Aorta (tissue), 5 donors: ENCODE measurements around the gene NDE1. TPM values are rescaled to one million over a fixed set of nuclear protein-coding genes. Genes with fewer than 3 reads are reported as not detected.
A peak's percentile ranks its signal among the peaks of the same experiment; 100 is the strongest.

Source experiments
- ATAC-seq: fragments of 200-7000 bp; cut with Tn5 transposase; one replicate; pipeline ENCODE4 v1.9.1; 2022; ENCODE audit warnings: moderate library complexity; ENCODE audit not compliant: low FRiP score
- DNase-seq, 2 donors: peaks; one replicate each; pipeline ENCODE4 v3.0.0-alpha.2; 2020
- H3K27ac ChIP-seq, 2 donors: one replicate each; pipeline ENCODE4 v1.5.1; 2013; ENCODE audit warnings: low read length in 2 of 2, mild to moderate bottlenecking in 2 of 2, moderate library complexity in 2 of 2, control low read depth in 1 of 2, inconsistent platforms in 1 of 2, low read depth in 1 of 2
- H3K27me3 ChIP-seq, 2 donors: one replicate each; pipeline ENCODE4 v1.6.1; 2013; ENCODE audit warnings: control low read depth in 1 of 2, low read length in 1 of 2, mild to moderate bottlenecking in 1 of 2, moderate library complexity in 1 of 2; ENCODE audit not compliant: insufficient read depth in 2 of 2, control insufficient read depth in 1 of 2
- H3K36me3 ChIP-seq, 2 donors: one replicate each; pipeline ENCODE4 v1.6.1; 2013; ENCODE audit warnings: control low read depth in 1 of 2, low read length in 1 of 2, mild to moderate bottlenecking in 1 of 2; ENCODE audit not compliant: insufficient read depth in 2 of 2, control insufficient read depth in 1 of 2
- H3K4me1 ChIP-seq, 2 donors: one replicate each; pipeline ENCODE4 v1.6.1; 2013; ENCODE audit warnings: low read length in 2 of 2, control low read depth in 1 of 2, mild to moderate bottlenecking in 1 of 2, moderate library complexity in 1 of 2; ENCODE audit not compliant: insufficient read depth in 2 of 2, control insufficient read depth in 1 of 2
- H3K4me3 ChIP-seq, 2 donors: one replicate each; pipeline ENCODE4 v1.5.1; 2013; ENCODE audit warnings: low read length in 2 of 2, control low read depth in 1 of 2, mild to moderate bottlenecking in 1 of 2
- H3K9me3 ChIP-seq: one replicate; pipeline ENCODE4 v1.6.1; 2013; ENCODE audit warnings: mild to moderate bottlenecking, low read length; ENCODE audit not compliant: control insufficient read depth
- WGBS, 2 donors: extraction: QIAGEN DNeasy Blood & Tissue Kit; methylation state at CpG; one replicate each; pipeline ENCODE4 v1.1.7; 2013; 5-methylcytosine and 5-hydroxymethylcytosine counted together
- intact Hi-C, 2 donors: fragments of 100-400 bp; cut with DNase I; formaldehyde crosslinking; loops; one replicate each; pipeline versions ENCODE4 v1.14.2 to v1.15.0; 2022
- polyA plus RNA-seq, 2 donors: library from polyadenylated mRNA; stranded (reverse); fragments of 200-250 nt; gene quantifications; one replicate each; pipeline ENCODE4 v1.2.3, GENCODE V29; 2013
- total RNA-seq, 2 donors: library from RNA; stranded (reverse); fragmentation: NEBNext Ultra II Directional; extraction: Animal tissue kit (Norgen Biotek cat#: 25700); gene quantifications; one replicate each; pipeline ENCODE4 v1.2.1, GENCODE V29; 2021
- donor health status: healthy with polysubstance abuse.
- donor health status: Bipolar disorder and iron deficiency.
- donor health status: DM: no; HTN: no; CAD: no.
- donor health status: DM: no; HTN: no; CAD: no.
- donor health status: DM: yes; HTN: yes; CAD: no.

NDE1 gene
- total and polyA plus RNA-seq, 4 donors, result 14.8 to 42.8 (median 23.9) TPM

DNA sequence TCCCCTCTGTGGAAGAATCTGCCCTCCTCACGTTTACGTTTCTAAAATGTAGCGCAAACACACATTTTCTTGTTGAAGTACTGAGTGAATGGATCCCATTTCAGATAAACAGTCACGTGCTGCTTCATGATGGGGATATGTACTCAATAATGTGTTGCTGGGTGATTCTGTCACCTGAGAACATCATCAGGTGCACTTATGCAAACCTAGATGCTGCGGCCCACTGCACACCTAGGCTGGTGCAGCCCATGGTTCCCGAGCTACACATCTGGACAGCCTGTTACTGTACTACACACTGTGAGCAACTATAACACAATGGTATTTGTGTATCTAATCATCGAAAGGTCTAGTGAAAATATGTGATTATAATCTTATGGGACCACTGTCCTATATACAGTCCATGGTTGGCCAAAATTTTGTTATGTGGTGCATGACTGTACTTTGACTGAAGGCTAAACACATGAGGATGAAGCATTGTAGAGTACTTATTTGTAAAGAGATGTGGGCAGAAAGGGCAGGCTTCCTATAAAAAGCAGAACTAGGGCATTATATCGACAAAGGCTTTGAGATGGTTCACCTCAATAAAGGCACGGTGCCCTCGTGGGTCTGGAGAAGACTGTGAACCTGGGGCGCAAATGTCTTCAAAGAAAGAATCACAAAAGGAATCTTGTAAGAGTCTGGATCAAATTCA, 33.4 kb upstream of the NDE1 start:
- H3K27ac ChIP-seq, result no peak overlapping the region
- 91 to 94% methylated on average over 11 of the region's 11 CpGs for whole genome bisulfite sequencing, 2 donors
- no peak for ATAC-seq
- peaks cover 8 to 15% of the 10 kb centered on the region in 2 donors for H3K36me3 ChIP-seq
- H3K27me3 ChIP-seq, result no peaks in the 10 kb centered on the region
- H3K9me3 ChIP-seq, result no peaks in the 10 kb centered on the region
- intact Hi-C loops, result no loop called here
- peaks cover 0 to 4% of the 10 kb centered on the region in 2 donors for H3K4me1 ChIP-seq
- no peak for DNase-seq
- no peak overlapping the region for H3K4me3 ChIP-seq

DNA sequence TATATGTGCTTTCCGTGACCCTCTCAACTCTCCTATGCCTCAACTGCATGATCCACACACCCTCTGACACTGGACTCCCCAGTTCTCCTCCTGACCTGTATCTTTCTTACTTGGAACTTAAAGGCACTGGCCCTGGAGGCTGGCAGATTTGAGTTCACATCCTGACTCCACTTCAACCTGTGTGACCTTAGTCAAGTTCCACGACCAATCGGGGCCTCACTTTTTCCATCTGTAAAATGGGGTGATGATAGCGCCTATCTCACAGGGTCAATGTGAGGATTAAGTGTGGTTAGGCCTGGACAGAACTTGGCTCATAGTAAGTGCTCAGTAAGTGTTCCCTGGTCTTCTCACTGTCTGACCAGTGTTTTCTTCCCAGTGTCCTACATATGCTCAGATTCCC, 32.1 kb upstream of the NDE1 start:
- no peaks in the 10 kb centered on the region for H3K9me3 ChIP-seq
- H3K36me3 ChIP-seq, result peaks cover 3 to 14% of the 10 kb centered on the region in 2 donors
- no peak for ATAC-seq
- peaks cover 2 to 4% of the 10 kb centered on the region in 2 donors for H3K4me1 ChIP-seq
- WGBS, 2 donors, result 97% methylated on average over 4 of the region's 4 CpGs
- H3K27ac ChIP-seq, result no peak overlapping the region
- H3K27me3 ChIP-seq, result no peaks in the 10 kb centered on the region
- no peak for DNase-seq
- H3K4me3 ChIP-seq, result no peak overlapping the region
- intact Hi-C loops, result no loop called here

DNA sequence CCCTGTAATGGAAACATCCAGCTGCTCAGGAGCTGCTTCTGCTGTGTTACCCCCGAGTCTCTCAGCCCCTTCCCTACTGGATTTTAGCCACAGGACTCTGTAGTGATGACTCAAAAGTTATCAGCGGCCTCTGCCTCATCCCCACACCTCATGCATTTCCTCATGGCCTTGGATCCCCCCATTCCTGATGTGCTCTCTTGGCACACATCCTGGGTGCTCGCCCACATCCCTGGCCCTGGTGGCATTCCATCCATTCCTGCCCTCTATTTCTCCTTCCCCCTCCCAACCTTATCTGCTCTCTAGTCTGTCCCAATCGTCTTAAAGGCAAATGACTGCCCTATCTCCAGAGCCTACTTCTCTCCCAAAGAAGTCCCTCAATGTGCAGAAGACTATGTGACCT, 31.7 kb upstream of the NDE1 start:
- 49 to 55% methylated on average over 4 of the region's 4 CpGs for WGBS, 2 donors
- DNase-seq (no peak), ATAC-seq (no peak)
- Histone ChIP-seq H3K4me3 (no peak overlapping the region), H3K36me3 (peaks cover 3 to 14% of the 10 kb centered on the region in 2 donors), H3K4me1 (peaks cover 2 to 4% of the 10 kb centered on the region in 2 donors), H3K27me3 (no peaks in the 10 kb centered on the region), H3K9me3 (no peaks in the 10 kb centered on the region), H3K27ac (no peak overlapping the region)
- intact Hi-C loops, result no loop called here

GRCh38 chr16:15620611-15621195, 29.3 kb upstream of the NDE1 start:
- no peak for ATAC-seq
- WGBS, 2 donors, result 30 to 33% methylated on average over 6 of the region's 6 CpGs

DNA sequence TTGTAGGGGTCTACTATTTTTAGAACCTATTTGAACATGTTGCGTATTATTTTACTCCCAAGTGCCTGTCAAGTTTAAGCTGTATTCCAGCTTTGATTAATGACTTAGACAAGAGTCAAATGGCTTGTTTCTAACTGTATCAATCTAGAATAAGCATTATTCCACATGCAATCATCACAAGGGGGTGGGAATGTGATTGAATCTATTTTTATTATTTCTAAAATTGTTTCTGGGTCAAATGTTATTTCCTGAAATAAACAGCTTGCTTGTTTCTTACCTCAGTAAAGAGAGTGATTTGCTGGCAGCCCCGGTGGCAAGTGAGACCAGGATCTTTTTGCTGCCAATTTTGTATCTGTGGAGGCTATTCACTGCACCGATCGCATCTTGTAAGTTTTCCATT, 28.6 kb upstream of the NDE1 start:
- Histone ChIP-seq H3K9me3 (no peaks in the 10 kb centered on the region), H3K36me3 (peaks cover 0 to 14% of the 10 kb centered on the region in 2 donors), H3K4me3 (no peak overlapping the region), H3K4me1 (peaks cover 2 to 4% of the 10 kb centered on the region in 2 donors), H3K27ac (peak overlapping the region in 1 of 2 donors; percentile 17), H3K27me3 (no peaks in the 10 kb centered on the region)
- intact Hi-C loops, result no loop called here
- DNase-seq (no peak), ATAC-seq (no peak)
- WGBS, 2 donors, result 2 to 10% methylated on average over 4 of the region's 4 CpGs

More at GRCh38 chr16:15620611-15621195, 29.3 kb upstream of the NDE1 start:
- H3K27ac ChIP-seq, result no peak overlapping the region
- DNase-seq, result no peak
- H3K4me1 ChIP-seq, result peaks cover 2 to 4% of the 10 kb centered on the region in 2 donors
- no peak overlapping the region for H3K4me3 ChIP-seq
- intact Hi-C loops, result no loop called here
- no peaks in the 10 kb centered on the region for H3K9me3 ChIP-seq
- peaks cover 3 to 19% of the 10 kb centered on the region in 2 donors for H3K36me3 ChIP-seq
- no peaks in the 10 kb centered on the region for H3K27me3 ChIP-seq

DNA sequence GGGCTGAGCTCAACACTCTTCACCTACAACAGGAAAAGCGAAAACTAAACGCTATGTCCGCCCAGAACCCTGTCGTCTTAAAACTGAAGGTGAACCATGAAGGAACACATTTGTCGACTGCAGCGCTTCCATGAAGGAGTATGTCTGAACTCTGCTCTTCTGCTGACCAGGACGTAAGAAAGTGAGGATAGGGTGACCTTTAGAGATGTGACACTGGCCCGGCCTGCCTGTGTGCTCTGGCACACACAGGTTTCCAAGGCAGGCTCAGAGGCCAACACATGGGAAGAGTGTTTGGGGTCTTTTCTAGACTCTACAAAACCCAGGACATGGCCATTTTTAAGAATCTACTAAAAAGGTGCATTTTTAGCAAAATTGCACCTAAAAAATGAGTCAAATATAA, 28.2 kb upstream of the NDE1 start:
- Histone ChIP-seq H3K4me1 (peaks cover 2 to 4% of the 10 kb centered on the region in 2 donors), H3K27me3 (no peaks in the 10 kb centered on the region), H3K9me3 (no peaks in the 10 kb centered on the region), H3K36me3 (peaks cover 0 to 11% of the 10 kb centered on the region in 2 donors), H3K4me3 (no peak overlapping the region), H3K27ac (peak overlapping the region in 1 of 2 donors; percentile 17)
- WGBS, 2 donors, result 80 to 86% methylated on average over 8 of the region's 8 CpGs
- intact Hi-C loops, result no loop called here
- DNase-seq, result no peak
- ATAC-seq, result no peak

DNA sequence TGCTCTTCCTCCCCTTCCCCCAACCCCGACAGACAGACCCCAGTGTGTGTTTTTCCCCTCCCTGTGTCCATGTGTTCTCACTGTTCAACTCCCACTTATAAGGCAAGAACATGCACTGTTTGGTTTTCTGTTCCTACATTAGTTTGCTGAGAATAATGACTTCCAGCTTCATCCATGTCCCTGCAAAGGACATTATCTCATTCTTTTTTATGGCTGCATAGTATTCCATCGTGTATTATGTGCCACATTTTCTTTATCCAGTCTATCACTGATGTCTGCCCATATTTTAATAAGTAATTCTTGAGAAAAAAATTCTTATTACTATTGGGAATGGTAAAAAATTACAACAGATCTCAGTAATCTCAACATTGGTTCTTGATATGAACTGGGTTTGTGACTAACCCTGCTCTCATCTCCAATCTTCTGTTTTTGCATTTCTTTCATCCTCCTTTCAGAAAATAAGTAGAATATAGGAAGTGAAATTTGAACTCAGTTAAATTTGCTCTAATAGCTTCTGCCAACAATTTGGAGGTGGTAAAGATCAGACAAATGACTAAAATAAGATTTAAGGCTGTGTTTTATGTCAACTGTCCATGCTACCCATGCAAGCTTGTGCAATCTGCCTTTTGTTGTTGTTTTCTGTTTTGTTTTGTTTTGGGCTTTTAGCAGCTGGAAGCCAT, 18.2 kb upstream of the NDE1 start:
- Histone ChIP-seq H3K4me1 (no peaks in the 10 kb centered on the region), H3K27ac (no peak overlapping the region), H3K9me3 (no peaks in the 10 kb centered on the region), H3K36me3 (peaks cover 10 to 13% of the 10 kb centered on the region in 2 donors), H3K27me3 (no peaks in the 10 kb centered on the region), H3K4me3 (no peak overlapping the region)
- 98% methylated on average over 2 of the region's 2 CpGs for WGBS, 2 donors
- DNase-seq (no peak), ATAC-seq (no peak)
- intact Hi-C loops, result no loop called here

DNA sequence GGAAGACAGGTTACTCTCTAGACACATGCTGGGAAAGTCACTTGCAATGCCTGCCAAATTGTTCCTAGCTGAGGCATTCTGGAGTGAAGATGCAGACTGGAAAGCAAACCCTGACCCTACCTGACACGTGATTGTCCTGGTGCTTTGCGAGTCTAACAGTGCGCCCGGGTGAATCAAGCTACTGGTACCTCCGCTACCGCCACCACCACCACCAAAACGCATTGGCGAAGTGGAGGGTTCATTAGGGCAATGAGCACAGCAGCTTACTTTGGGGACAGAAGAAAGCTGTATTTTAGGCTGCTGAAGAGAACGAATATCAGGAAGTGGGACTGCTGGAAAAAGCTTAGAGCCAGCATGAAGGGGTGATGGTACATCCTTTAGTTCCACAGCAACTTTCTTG, 14.1 kb upstream of the NDE1 start:
- no peak for DNase-seq
- Histone ChIP-seq H3K4me1 (no peaks in the 10 kb centered on the region), H3K4me3 (no peak overlapping the region), H3K36me3 (peaks cover 12 to 19% of the 10 kb centered on the region in 2 donors), H3K9me3 (no peaks in the 10 kb centered on the region), H3K27ac (no peak overlapping the region), H3K27me3 (no peaks in the 10 kb centered on the region)
- WGBS, 2 donors, result 93 to 97% methylated on average over 9 of the region's 9 CpGs
- intact Hi-C loops, result no loop called here
- ATAC-seq, result no peak
